Limb (tissue), 2 donors: ENCODE measurements around the gene PHKB.

Experiments
- DNase-seq, 2 donors: peaks; one replicate each; pipeline ENCODE4 v3.0.0-alpha.2; 2016; ENCODE audit errors: extremely low spot score in 2 of 2

Gene PHKB

DNA sequence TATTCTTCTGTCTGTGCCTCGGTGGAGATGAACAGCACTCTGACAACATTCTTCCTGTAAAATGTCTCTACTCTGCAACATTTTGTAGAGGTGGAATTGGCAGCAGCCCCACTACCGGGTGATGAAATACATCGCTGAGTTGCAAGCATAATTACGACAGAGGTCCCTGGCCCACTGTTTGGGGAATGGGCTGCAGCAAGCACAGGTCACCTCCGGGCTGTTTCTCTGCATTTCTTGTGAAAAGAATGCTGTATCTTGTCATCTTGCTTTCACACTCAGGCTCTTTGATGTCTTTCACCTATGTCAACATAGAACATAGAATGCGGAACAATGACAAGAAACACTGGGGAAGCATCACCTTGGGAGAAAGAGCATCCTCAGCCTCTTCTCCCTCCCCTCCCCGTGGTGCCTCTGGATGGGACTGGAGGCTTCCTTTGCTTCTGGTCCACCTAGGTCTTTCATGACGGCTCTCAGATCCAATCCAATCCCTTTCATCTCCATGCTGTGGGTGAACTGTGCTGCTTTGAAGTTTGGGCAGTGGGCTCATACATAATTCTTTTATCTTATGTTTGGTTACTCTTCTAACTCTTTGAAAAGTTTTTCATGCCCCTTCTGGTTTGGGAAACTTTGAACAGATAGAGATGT, 265.0 kb downstream of the PHKB start:
- DNase-seq: no peak

DNA sequence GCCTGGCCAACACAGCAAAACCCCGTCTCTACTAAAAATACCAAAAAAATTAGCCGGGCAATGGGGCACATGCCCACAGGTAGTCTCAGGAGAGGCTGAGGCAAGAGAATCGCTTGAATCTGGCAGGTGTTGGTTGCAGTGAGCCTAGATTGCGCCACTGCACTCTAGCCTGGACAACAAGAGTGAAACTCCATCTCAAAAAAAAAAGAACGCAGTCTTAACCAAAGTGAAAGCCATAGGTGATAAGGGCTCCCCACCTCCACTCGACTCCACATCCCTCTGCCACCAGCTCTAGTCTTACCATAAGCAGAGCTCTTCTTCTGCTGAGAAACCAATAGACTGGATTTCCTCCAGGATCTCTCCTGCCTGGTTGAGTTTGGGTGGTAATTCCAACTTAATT, 266.0 kb downstream of the PHKB start:
- no peak for DNase-seq

DNA sequence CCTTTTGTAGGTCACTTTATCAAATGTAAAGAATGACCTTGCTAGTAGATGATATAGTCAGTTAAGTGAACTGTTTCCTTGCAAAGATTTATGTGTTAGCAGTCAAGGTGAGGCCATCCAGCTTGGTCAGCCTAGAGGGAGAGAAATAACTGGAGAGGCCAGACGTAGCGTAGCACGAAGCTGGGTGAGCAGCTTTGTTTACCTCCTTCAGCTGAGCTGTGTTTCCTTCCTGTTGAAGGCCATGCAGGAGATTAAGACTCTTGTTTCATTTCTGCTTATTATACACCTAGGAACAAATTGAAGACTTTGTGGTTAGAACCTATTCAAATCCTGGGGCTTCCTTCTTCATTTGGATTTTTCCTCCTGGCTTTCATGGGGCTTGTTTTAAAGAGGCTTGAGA, 267.1 kb downstream of the PHKB start:
- DNase-seq: no peak

DNA sequence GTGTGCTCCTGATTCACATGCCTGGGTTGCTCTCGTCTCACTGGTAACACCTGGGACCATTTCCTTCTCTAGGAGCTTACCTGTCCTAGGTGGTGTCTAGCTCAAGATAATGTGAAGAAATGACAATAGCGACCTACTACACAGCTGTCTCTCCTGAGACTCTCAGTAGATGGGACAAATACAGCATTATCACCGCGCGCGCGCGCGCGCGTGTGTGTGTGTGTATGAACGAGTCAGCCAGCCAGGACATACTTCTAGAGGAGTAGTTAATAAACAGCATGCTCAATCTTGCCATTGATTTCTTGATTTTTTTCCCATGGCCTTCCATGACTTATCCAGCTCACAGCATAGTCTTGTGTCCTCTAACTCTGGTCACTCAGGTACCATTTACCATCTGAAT, 268.6 kb downstream of the PHKB start:
- DNase-seq: no peak

DNA sequence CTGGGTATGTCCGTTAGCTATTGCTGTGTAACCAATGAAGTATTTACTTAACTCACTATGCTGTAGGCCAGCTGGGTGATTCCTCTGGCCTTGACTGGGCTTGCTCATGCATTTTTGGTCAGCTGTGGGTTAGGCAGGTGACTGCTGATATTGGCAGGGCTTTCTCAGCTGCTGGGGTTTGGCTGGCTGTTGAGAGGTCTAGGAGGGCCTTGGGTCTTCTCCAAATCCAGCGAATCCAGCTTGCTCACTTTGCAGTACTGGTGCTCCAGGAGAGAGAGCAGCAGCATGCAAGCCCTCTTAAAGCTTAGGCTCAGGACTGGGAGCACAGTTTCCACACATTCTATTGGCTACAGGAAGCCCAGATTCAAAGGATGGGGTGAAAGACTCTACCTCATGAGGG, 270.1 kb downstream of the PHKB start:
- no peak for DNase-seq

DNA sequence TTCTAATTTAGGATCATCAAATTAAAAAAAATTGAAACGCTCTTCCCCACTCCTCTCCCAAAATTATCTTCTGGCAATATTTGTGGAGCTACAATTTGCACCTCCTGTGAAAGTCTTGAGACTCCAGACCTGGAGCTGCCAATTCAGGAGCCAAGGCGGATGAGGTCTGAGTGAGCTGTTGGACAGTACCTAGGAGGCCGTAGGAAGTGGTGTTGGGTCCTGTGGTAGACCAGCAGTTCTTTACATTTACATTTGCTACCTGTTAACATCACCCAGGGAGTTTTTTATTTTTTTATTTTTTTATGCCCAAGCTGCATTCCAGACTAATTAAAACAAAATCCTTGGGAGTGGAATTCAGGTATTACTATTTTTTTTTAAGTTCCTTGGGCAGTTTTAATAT, 271.0 kb downstream of the PHKB start:
- DNase-seq: no peak

DNA sequence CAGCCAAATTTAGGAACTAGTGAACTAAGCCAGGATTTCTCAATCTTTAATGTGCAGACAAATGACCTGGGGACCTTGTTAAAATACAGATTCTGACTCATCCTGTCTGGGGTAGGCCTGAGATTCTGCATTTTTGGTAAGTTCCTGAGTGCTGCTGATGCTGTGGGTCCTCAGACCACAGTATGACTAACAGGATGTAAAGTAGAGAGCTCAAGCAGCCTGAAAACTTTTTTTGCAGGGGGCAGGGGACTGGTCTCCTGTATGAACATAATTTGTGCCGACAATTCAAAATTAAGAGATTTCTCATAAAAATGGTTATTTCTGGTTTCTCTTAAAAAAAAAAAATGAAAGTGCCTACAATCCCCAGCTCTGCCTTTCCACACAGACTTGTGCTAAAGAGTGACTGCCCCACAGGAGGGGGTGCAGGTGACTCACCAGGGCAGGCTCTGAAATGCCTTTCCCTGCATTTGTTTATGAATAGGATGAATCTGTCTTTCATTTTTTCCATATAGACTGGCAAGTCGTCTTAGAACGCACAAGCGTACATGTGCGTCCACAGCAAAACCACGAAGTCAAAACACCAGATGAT, 271.5 kb downstream of the PHKB start:
- no peak for DNase-seq

DNA sequence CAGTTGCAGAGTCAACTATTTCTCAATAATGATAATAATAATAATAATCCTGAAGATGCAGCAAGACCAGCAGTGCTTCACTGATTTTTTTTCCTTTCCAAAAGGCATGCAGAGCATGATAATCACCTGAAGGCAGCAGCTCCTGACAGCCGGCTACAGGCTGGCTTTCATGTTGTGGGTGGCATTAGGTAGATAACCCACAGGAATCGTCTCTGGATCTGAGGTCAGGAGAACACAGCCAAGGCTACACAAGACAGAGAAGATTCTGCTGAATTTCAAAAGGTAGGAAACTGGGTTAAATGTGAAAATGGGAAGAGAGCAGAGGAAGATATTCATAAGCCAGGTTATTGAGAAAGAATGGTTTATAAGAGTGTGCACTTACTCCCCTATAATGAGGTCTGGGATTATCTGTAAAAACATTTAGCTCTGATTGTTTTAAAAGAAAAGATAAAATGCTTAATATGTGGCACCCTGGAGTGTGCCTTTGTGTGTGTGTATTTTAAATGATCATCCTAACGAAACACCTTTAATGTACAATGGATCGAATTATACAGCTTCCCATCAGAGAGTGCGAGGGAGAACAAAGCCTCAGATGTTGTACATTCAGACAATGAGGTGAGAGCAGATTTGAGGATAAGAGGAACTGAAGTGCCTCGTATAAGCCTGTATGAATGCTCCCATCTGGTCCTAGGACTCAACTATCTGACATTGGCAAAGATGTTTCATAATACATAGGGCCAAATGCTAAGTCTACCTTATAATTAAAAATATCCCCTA, 273.1 kb downstream of the PHKB start:
- DNase-seq: no peak

DNA sequence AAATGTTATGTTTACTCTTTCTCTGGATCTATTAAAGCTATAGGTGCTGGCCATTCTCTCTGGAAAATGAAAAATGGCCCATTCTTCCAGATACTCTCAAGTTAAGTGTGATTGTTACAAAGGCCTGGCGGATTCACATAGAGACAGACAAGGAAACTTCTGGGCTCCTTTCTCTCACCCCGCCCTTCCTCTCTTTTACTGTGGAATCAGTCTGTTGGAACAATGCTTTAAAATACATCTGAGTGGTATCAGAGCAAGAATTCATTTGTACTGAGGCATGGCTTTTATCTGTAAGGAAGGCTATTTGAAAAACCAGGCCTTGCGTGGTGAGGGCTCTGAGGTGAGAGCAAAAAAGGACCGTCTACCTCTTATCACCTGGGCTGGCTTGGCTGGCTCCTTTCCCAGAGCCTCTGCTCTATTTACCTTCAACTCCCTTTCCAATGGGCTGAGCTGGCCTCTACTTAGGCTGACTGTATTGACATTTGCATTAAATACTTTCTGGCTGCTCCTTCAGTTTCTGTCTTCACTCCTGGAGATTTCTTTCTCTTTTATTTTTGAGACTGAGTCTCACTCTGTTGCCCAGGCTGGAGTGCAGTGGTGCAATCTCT, 274.0 kb downstream of the PHKB start:
- DNase-seq: no peak

DNA sequence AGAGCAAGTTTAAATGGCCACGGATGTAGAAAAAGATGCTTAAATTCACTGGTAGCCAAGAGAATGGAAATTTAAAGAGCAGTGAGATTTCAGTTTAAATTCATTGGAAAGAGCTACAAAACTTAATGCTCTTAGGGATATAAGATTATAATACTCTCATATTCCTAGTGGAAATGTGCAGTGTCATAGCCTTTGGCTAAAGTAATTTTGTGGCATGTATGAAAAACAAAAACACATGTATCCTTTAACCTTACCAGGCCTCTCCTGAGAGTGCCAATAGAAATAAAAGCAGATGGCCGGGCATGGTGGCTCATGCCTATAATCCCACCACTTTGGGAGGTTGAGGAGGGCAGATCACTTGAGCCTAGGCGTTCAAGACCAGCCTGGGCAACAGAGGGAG, 289.2 kb downstream of the PHKB start:
- DNase-seq: no peak
